HG02884 (cell line): ENCODE results near the gene AMIGO1.

ENCODE experiments used
- ATAC-seq: cut with Tn5 transposase; IDR thresholded peaks from one replicate; pipeline ENCODE4 v1.9.1; 2021; ENCODE audit warnings: mild to moderate bottlenecking, moderate library complexity; ENCODE audit not compliant: unreplicated experiment

AMIGO1 gene

GRCh38 chr1:109509176-109510134 is at the start of gene AMIGO1:
Gene AMIGO1, minus strand, starts transcription at chr1:109509727. Its CDS starts 815 bp downstream, at chr1:109508912.
- no peak for ATAC-seq

- no peak for ATAC-seq
Observed at GRCh38 chr1:109557520-109557919, 48.0 kb upstream of the AMIGO1 start.

GRCh38 chr1:109556563-109556962 is 47.0 kb upstream of the AMIGO1 start:
- ATAC-seq = no peak

- peak; percentile 89 for ATAC-seq
Observed at GRCh38 chr1:109548321-109549267, 39.1 kb upstream of the AMIGO1 start, which contains the start of gene GNAI3. Gene GNAI3, plus strand, starts transcription at chr1:109548615. Its CDS starts 106 bp downstream, at chr1:109548721.

- ATAC-seq = no peak
Observed at GRCh38 chr1:109547463-109548320, 38.2 kb upstream of the AMIGO1 start.

GRCh38 chr1:109546311-109547109 is 37.0 kb upstream of the AMIGO1 start:
- no peak for ATAC-seq

GRCh38 chr1:109543988-109544735 is 34.6 kb upstream of the AMIGO1 start:
- ATAC-seq = no peak

- ATAC-seq = no peak
Observed at GRCh38 chr1:109543283-109543987, 33.9 kb upstream of the AMIGO1 start.

- ATAC-seq = no peak
Observed at GRCh38 chr1:109542657-109543056, 33.1 kb upstream of the AMIGO1 start.

- ATAC-seq = no peak
Observed at GRCh38 chr1:109541102-109541501, 31.6 kb upstream of the AMIGO1 start.

GRCh38 chr1:109539676-109540075 is 30.1 kb upstream of the AMIGO1 start, which contains the start of gene GPR61:
Gene GPR61, plus strand, starts transcription at chr1:109539872. Its CDS starts 3,151 bp downstream, at chr1:109543023.
- no peak for ATAC-seq

- no peak for ATAC-seq
Observed at GRCh38 chr1:109538827-109539555, 29.5 kb upstream of the AMIGO1 start.

- no peak for ATAC-seq
Observed at GRCh38 chr1:109537450-109538178, 28.1 kb upstream of the AMIGO1 start.

GRCh38 chr1:109535971-109536491 is 26.5 kb upstream of the AMIGO1 start:
- no peak for ATAC-seq

GRCh38 chr1:109535481-109535880 is 26.0 kb upstream of the AMIGO1 start:
- ATAC-seq = no peak

- no peak for ATAC-seq
Observed at GRCh38 chr1:109534307-109534858, 24.9 kb upstream of the AMIGO1 start.
